ENCODE results near the gene ANKS1B.

ANKS1B gene

DNA sequence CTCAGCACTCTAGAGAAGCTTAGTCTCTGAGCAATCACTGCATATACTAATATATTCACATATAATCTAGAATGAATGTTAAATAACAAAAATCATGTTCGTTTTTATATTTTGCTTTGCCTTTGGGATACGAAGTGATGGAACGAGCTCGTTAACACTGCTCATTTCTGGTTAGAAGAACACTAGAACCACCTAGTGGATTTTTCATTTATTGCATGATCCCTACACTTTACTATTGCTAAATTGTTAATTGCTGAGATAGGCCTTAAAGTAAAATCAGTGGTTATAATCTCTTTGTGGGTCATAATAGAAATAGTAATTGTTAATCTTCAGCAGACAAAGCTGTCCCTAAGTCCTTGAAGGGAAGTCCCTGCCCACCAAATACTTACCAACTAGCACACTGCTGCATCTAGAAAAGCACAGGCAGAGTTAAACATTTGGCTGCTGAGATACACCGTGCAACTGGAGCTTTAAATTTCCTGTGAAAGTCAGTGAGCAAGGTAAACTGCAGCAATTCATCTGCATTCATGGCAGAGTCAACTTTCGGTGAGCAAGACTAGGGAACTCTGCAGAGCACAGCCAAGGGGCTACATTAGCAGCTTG, 985.9 kb downstream of the ANKS1B start:
- peak; percentile 53 for DNase-seq (ENCODE audit: low read depth)
- no peak overlapping the region for H3K4me3 ChIP-seq (ENCODE audit: control insufficient read depth, low read depth, low read length)
- TF ChIP-seq, protein P1, sequence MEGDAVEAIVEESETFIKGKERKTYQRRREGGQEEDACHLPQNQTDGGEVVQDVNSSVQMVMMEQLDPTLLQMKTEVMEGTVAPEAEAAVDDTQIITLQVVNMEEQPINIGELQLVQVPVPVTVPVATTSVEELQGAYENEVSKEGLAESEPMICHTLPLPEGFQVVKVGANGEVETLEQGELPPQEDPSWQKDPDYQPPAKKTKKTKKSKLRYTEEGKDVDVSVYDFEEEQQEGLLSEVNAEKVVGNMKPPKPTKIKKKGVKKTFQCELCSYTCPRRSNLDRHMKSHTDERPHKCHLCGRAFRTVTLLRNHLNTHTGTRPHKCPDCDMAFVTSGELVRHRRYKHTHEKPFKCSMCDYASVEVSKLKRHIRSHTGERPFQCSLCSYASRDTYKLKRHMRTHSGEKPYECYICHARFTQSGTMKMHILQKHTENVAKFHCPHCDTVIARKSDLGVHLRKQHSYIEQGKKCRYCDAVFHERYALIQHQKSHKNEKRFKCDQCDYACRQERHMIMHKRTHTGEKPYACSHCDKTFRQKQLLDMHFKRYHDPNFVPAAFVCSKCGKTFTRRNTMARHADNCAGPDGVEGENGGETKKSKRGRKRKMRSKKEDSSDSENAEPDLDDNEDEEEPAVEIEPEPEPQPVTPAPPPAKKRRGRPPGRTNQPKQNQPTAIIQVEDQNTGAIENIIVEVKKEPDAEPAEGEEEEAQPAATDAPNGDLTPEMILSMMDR (conservative IDR thresholded peaks at IDR 0.05; ENCODE audit: control insufficient read depth, insufficient read depth, low read depth, low read length), result peak; percentile 71

DNA sequence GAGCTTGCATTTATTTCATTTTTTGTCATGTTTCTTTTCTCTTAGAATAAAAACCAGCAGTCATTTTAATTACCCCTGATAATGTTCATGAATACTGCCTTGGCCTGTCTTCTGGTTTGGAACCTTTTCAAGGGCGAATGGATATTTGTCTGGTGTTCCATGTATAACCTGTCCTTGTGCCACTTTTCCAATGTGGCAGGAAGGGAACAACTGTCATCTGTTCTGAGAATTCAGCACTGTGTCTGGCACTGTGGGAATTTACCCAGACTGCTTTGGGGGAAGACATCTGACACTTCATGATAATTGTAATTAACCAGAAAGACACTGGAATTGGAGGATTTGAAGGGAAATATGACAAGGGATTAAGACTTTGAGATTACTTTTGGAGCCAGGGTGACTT, 986.8 kb downstream of the ANKS1B start:
- no peak overlapping the region for H3K4me3 ChIP-seq (ENCODE audit: control insufficient read depth, low read depth, low read length)
- TF ChIP-seq, protein P1 (conservative IDR thresholded peaks at IDR 0.05; ENCODE audit: control insufficient read depth, insufficient read depth, low read depth, low read length), result no peak
- DNase-seq (ENCODE audit: low read depth), result no peak

DNA sequence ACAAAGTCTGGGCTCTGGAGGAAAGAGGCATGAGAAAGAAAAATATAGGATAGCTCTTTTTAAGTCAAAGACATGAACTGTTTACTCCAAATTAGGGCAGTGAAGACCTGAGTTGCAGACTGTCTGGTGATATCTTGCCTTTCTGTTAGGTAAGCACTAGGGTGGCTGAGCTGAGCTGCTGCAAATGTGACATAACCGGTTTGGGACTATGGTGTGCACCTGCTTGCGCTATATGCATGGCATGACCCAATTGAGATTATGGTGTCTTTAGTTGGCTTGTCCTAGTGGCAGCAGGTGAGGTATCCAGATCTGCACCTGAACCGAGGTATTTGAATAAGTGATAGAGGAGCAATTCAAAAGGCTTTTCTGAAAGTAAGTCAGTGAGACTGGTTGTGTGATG, 994.1 kb downstream of the ANKS1B start:
- H3K4me3 ChIP-seq (ENCODE audit: control insufficient read depth, low read depth, low read length), result no peak overlapping the region
- DNase-seq (ENCODE audit: low read depth), result no peak
- TF ChIP-seq, protein P1 (conservative IDR thresholded peaks at IDR 0.05; ENCODE audit: control insufficient read depth, insufficient read depth, low read depth, low read length), result no peak

DNA sequence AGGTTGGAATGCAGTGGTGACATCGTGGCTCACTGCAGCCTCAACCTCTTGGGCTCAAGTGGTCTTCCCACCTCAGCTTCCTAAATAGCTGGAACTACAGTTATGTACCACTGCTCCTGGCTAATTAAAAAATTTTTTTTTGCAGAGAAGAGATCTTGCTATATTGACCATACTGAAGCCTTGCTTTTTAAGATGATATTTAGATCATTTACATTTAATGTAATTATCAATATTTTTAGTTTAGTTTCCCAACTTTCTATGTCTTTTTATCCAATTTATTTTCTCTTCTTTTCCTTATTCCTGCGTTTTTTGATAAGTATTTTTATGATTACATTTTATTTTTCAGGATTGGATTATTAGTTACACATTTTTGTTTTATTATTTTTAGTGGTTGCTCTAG, 999.6 kb downstream of the ANKS1B start:
- H3K4me3 ChIP-seq (ENCODE audit: control insufficient read depth, low read depth, low read length), result no peak overlapping the region
- TF ChIP-seq, protein P1 (conservative IDR thresholded peaks at IDR 0.05; ENCODE audit: control insufficient read depth, insufficient read depth, low read depth, low read length), result no peak
- no peak for DNase-seq (ENCODE audit: low read depth)

DNA sequence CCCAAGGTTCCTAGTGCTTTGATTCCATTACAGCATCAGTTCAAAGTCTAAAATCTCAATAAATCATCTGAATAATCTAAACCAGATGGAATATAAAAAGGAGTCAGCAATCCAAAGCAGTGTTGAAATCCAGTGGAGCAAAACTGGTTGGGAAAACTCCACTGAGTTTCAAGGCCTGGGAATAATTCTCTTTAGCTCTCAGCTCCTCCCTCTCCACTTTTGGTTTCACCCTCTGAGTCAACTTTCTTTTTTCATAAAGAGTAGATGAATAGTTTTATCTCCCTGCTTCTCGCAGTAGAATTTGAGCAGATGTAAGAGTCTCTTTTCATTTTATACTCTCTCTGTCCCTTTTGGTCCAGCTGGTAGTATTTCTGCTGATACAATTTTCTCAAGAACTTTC, 1001.1 kb downstream of the ANKS1B start:
- TF ChIP-seq, protein P1 (conservative IDR thresholded peaks at IDR 0.05; ENCODE audit: control insufficient read depth, insufficient read depth, low read depth, low read length), result no peak
- no peak overlapping the region for H3K4me3 ChIP-seq (ENCODE audit: control insufficient read depth, low read depth, low read length)
- DNase-seq (ENCODE audit: low read depth), result peak; percentile 84

DNA sequence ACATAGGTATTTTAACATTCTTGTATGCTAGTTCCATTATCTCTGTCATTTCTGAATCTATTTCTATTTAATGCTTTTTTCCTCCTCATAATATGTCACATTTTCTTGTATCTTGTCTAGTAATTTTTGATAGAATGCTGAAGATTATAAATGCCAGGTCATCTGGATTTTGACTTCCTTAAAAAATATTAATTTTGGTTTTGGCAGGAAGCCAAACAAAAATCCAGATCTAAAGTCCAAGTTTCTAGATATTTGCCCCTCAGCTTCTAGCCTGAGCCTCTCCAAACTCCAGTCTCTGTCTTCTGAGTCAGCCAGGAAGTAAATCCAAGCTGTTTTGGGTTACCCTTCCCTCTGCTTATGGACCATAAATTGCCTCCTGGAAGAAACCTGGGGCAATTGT, 1004.2 kb downstream of the ANKS1B start:
- DNase-seq (ENCODE audit: low read depth), result no peak
- TF ChIP-seq, protein P1 (conservative IDR thresholded peaks at IDR 0.05; ENCODE audit: control insufficient read depth, insufficient read depth, low read depth, low read length), result no peak

DNA sequence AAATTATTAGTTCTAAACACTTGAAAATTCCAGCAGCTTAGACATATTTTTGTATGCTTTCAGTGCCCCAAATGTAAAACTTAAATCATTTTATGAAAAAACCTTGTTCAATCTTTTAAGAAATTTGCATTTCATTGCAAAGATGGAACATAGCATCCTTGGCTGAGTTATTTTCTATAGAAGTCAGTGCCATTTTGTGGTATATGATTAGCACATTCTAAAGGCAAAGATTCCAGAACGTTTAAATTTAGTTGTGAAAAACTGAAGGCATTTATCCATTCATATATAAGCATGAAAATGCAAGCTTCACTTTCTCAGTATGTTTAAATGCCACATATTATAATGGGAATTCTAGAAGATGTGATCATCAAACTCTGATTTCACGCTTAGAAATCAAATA, 1007.5 kb downstream of the ANKS1B start:
- TF ChIP-seq, protein P1 (conservative IDR thresholded peaks at IDR 0.05; ENCODE audit: control insufficient read depth, insufficient read depth, low read depth, low read length), result no peak
- DNase-seq (ENCODE audit: low read depth), result no peak

More for the DNA sequence above, 1004.2 kb downstream of the ANKS1B start:
- no peak overlapping the region for H3K4me3 ChIP-seq (ENCODE audit: control insufficient read depth, low read depth, low read length)

More for the DNA sequence above, 1007.5 kb downstream of the ANKS1B start:
- no peak overlapping the region for H3K4me3 ChIP-seq (ENCODE audit: control insufficient read depth, low read depth, low read length)

All from fibroblast of mammary gland (primary cell).